HG02884 (cell line): ENCODE results near the gene BCL2L12.
A peak's percentile ranks its signal among the peaks of the same experiment; 100 is the strongest.

Experiments
- ATAC-seq: cut with Tn5 transposase; IDR thresholded peaks from one replicate; pipeline ENCODE4 v1.9.1; 2021; ENCODE audit warnings: mild to moderate bottlenecking, moderate library complexity; ENCODE audit not compliant: unreplicated experiment

The BCL2L12 gene

DNA sequence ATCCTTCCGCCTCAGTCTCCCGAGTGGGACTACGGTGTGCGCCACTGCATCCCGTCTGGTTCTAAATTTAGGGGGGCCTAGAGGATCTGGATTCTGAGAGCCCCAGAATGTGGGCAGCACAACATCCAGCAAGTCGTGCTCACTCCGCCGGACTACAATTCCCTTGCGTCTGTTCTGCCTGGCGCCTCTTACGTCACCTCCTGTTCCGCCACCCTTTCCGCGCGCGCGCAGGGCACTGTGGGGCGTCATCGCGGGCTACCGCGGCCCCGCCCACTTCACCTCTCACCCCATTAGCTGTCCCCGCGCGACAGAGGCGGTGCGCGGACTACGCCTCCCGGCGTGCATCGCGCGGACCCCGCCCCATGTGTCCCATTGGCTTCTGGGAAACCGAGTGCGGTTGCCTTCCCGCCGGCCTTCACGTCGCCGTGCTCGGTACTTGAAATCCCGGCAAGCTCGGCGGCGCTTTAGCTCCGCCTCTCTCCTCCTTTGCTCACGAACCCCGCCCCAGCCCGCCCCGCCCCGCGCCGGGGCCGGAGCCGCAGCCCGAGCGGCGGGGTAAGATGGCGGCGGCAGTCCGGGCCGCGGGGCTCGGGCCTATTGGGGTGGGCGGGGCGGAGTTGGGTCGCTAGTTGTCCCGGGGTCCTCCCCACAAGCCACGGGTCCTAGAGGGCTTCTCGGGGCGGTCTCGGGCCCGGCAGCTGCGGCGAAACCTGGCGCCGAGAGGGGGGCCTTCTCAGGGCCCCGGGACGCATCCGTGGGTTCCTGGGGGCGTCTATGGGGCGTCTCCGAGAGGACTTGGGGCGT lies 23.8 kb upstream of the BCL2L12 start, which contains the start of gene SCAF1:
SCAF1 (plus strand) TSS at position 522 of the 804 bp plus-strand sequence. CDS start 2,818 bp downstream, outside the sequence.
- peak; percentile 45 for ATAC-seq

DNA sequence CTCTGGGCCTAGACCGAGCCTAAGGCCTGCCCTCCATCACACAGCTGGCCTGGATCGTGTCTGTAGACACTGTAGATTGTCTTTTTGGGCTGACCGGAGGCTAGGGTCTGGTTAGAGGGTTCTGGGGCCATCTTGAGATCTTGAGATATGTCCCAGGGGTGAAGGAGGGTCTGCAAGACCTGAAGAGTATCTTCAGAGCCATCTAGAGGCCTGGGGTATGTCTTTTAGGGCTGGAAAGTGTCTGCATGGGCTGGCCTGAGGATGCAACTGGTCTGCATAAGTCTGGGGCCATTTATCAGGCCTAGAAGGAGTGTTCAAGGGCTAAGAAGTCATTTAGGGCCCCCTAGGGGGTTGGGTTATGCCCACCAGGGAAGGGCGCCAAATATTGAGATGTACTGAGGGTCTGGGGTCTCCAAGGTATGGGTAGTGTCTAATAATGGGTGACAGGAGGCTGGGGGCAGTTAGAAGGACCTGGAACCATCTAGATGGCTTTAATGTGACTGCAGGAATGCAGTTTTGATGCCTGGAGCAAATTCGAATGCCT lies 23.2 kb upstream of the BCL2L12 start:
- no peak for ATAC-seq

DNA sequence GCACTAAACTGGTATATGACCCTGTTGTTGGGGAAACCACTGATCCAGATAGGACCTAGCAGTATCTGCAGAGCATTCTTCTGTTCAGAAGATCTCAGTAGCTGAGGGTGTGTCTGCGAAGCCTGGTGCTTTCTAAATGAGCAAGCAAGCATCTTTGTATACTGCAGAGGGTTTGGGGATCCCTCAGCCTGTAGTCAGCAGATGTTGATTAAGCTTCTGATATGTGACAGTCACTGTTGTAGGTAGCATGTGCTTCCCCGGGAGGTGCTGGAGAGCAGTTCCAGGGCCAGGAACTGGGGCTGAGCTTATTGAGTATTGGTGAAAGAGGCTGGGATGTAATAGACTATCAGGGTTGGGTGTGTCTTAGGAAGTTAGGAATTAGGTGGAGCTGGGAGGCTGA lies 22.3 kb upstream of the BCL2L12 start:
- no peak for ATAC-seq

DNA sequence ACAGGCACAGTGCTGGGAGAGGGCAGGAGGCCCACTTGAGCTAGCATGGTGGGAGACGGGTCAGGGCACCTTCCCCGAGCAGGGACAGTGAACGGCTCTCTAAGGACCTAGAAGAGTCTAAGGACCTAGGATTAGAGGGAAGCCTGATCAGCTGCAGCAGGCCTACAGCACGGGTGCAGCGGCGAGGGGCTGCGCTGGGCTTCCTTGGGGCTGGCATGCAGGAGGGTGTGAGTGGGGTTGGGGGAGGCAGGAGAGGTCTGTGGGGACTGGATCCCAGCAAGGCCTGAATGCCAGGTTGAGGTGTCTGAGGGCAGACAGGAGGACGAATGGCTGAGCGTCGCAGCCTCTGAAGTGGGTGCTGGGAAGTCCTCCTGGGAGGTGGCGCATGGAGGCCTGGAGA lies 20.1 kb upstream of the BCL2L12 start:
- no peak for ATAC-seq

DNA sequence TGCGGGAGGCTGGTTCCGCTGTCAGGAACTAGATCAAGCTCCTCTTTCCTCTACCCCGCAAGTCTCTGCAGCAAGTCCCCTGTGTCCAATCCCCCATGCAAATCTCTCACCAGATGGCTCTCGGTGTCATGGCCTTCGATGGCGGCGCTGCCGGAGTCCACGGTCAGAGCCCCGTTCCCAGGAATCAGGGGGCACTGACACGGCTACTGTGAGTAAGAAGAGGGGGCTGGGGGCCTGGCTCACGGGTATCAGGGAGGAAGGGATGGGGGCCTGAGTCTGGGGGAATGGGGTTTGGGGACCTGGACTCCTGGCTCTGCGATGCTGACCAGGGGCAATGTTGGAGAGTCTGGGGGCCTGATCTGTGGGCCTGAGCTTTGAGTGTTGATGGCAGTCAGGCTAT lies 19.7 kb upstream of the BCL2L12 start:
- ATAC-seq, result no peak

DNA sequence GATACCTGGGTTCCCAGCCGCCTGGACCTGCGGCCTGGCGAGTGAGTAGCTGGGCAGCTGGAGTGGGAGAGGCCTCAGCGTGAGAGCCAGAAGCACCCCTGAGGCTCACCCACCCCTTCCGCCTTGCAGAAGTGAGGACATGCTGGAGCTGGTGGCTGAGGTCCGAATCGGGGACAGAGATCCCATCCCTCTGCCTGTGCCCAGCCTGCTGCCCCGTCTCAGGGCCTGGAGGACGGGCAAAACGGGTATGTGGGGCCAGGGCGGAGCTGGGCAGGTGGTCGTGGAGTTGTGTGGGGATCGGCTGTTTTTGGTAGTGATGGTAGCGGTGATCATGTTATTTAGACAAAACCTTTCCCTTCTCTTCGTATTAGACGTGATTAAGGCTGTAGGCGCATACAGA lies 19.1 kb upstream of the BCL2L12 start:
- no peak for ATAC-seq

DNA sequence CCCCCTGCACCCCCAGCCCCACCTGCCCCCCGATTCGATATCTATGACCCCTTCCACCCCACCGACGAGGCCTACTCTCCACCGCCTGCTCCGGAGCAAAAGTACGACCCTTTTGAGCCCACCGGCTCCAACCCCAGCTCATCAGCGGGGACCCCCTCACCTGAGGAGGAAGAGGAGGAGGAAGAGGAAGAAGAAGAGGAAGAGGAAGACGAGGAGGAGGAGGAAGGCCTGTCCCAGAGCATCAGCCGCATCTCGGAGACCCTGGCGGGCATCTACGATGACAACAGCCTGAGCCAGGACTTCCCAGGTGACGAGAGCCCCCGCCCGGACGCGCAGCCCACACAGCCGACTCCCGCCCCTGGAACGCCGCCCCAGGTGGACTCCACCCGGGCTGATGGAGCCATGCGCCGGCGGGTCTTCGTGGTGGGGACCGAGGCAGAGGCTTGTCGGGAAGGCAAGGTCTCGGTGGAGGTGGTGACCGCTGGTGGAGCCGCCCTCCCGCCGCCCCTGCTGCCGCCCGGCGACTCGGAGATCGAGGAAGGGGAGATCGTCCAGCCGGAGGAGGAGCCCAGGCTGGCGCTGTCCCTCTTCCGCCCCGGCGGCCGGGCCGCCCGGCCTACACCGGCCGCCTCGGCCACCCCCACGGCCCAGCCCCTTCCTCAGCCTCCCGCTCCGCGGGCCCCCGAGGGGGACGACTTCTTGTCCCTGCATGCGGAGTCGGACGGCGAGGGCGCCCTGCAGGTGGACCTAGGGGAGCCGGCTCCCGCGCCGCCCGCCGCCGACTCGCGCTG lies 14.5 kb upstream of the BCL2L12 start:
- ATAC-seq, result no peak

DNA sequence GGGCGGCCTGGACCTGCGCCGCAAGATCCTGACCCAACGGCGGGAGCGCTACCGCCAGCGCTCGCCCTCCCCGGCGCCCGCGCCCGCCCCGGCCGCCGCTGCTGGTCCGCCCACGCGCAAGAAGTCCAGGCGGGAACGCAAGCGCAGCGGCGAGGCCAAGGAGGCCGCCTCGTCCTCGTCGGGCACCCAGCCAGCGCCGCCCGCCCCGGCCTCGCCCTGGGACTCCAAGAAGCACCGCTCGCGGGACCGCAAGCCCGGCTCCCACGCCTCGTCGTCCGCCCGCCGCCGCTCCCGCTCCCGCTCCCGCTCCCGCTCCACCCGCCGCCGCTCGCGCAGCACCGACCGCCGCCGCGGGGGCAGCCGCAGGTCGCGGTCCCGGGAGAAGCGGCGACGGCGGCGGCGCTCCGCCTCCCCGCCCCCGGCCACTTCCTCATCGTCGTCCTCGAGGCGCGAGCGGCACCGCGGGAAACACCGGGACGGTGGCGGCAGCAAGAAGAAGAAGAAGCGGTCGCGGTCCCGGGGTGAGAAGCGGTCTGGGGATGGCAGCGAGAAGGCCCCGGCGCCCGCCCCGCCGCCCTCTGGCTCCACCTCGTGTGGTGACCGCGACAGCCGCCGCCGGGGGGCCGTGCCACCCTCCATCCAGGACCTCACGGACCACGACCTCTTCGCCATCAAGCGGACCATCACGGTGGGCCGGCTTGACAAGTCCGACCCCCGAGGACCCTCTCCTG lies 13.7 kb upstream of the BCL2L12 start:
- ATAC-seq, result no peak

- no peak for ATAC-seq
Observed at GRCh38 chr19:49652551-49653465, 12.9 kb upstream of the BCL2L12 start.

GRCh38 chr19:49653466-49653806 lies 12.3 kb upstream of the BCL2L12 start:
- no peak for ATAC-seq

DNA sequence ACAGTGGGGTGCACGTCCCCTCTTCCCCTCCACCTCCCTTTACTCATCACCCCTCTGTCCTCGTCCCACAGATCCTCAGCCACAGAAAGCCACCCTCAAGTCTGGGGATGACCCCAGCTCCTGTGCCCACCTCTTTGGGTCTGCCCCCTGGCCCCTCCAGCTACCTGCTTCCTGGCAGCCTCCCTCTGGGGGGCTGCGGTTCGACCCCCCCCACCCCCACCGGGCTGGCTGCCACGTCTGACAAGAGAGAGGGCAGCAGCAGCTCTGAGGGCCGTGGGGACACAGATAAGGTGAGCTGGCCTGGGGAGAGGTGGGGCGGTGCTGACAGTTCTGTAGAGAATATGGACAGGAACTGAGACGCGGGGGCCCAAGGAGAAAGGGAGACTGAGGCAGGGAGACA lies 11.2 kb upstream of the BCL2L12 start:
- no peak for ATAC-seq

- ATAC-seq, result no peak
Observed at GRCh38 chr19:49655570-49656455, 9.9 kb upstream of the BCL2L12 start.

- ATAC-seq, result no peak
Observed at GRCh38 chr19:49656456-49657109, 9.2 kb upstream of the BCL2L12 start.

- ATAC-seq, result no peak
Observed at GRCh38 chr19:49657493-49658138, 8.1 kb upstream of the BCL2L12 start.

- ATAC-seq, result no peak
Observed at GRCh38 chr19:49658139-49658517, 7.6 kb upstream of the BCL2L12 start.

GRCh38 chr19:49658566-49659442 lies 6.9 kb upstream of the BCL2L12 start:
- no peak for ATAC-seq

DNA sequence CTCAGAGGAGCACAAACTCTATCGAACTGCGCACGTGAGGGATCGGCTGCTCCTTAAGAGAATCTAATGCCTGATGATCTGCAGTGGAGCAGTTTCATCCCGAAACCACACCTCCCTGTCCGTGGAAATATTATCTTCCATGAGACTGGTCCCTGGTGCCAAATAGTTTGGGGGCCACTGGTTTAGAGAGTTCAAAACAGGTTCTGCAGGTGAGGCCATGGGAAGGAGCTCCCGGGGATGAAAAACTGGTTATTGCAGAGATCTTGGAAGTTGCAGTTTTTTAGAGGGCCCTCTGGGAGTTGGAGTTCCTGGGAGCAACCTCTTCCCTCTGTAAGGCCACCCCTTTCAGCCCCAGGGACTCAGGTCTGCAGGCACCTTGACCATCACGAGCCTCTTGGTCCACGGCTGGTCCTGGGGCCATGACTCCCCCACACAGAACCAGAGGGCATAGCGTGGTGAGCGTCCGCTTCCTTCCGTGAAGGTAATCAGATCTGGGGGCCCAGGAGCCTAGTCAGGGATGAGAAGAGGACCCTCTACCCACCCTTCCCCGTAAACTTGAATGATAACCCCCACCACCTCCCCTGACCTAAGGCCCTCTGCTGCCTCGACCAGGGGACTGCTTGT lies 5.3 kb upstream of the BCL2L12 start:
- no peak for ATAC-seq
